Measurements from ENCODE around the gene RABGAP1L.

DNA sequence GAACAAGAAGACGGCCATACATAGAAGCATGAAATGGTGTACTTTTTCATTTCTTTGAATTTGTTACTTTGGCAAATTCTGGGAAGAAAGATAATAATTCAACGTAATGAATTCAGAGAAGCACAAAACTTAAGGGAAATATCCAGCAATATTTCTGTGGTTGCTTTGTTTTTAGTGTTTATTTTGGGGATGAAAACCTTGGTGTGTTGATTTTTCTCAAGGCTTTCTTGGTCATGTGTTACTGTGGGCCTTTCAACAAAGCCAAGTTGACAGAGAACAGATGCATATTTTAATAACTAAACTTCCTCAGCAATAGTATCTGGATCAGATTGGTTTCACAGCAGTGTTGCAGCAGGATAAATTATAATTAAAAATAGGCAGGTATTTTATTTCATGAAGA lies 561.9 kb downstream of the RABGAP1L start:
- TF ChIP-seq POLR2A (IDR thresholded peaks at IDR 0.05), result no peak
- TF ChIP-seq, protein P1, sequence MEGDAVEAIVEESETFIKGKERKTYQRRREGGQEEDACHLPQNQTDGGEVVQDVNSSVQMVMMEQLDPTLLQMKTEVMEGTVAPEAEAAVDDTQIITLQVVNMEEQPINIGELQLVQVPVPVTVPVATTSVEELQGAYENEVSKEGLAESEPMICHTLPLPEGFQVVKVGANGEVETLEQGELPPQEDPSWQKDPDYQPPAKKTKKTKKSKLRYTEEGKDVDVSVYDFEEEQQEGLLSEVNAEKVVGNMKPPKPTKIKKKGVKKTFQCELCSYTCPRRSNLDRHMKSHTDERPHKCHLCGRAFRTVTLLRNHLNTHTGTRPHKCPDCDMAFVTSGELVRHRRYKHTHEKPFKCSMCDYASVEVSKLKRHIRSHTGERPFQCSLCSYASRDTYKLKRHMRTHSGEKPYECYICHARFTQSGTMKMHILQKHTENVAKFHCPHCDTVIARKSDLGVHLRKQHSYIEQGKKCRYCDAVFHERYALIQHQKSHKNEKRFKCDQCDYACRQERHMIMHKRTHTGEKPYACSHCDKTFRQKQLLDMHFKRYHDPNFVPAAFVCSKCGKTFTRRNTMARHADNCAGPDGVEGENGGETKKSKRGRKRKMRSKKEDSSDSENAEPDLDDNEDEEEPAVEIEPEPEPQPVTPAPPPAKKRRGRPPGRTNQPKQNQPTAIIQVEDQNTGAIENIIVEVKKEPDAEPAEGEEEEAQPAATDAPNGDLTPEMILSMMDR (IDR thresholded peaks at IDR 0.05), result no peak
